DMS114 treated with DMSO at 0.1 percent for 48 hours (cell line): ENCODE results near the gene UBN2.

Source experiments
- DNase-seq: peaks from one replicate; lab custom pipeline; 2025; ENCODE audit not compliant: unreplicated experiment; lab: John Stamatoyannopoulos, UW

UBN2 gene

GRCh38 chr7:139341776-139342226, 110.8 kb downstream of the UBN2 start:
- DNase-seq: no peak

- DNase-seq: no peak
These were observed 114.0 kb downstream of the UBN2 start for GRCh38 chr7:139345042-139345441.

- no peak for DNase-seq
These were observed 120.0 kb downstream of the UBN2 start for GRCh38 chr7:139351027-139351426.

GRCh38 chr7:139354729-139355128, 123.7 kb downstream of the UBN2 start:
- DNase-seq: no peak

GRCh38 chr7:139355320-139355719, 124.3 kb downstream of the UBN2 start:
- no peak for DNase-seq
